SK-N-SH treated with all-trans-retinoic acid at 6 μM for 48 hours (cell line): Measurements from ENCODE around the gene MAPKAPK5.

Experiments
- ATAC-seq: fragments of 200-7000 bp; cut with Tn5 transposase; 3 replicates; pipeline ENCODE4 v1.9.1; 2020; ENCODE audit warnings: mild to moderate bottlenecking, moderate library complexity
- ARNTL ChIP-seq: fragments of 450-650 bp; formaldehyde crosslinking; IDR thresholded peaks from 2 replicates; pipeline ENCODE4 v1.5.0; 2020; ENCODE audit warnings: low read depth, mild to moderate bottlenecking, moderate library complexity, borderline replicate concordance
- BACH2 ChIP-seq: fragments of 250-450 bp; sonication (Bioruptor Pico); IDR thresholded peaks from 2 replicates; pipeline ENCODE4 v1.9.0; 2021; ENCODE audit warnings: mild to moderate bottlenecking, borderline replicate concordance
- CREB5 ChIP-seq: fragments of 250-450 bp; sonication (Bioruptor Pico); IDR thresholded peaks from 2 replicates; pipeline ENCODE4 v1.5.1; 2020; ENCODE audit warnings: low read depth, mild to moderate bottlenecking, moderate library complexity
- CSDC2 ChIP-seq: fragments of 250-450 bp; sonication (Bioruptor Pico); IDR thresholded peaks from 2 replicates; pipeline ENCODE4 v1.5.0; 2020; ENCODE audit warnings: mild to moderate bottlenecking, moderate library complexity
- CSRNP3 ChIP-seq: fragments of 250-450 bp; sonication (Bioruptor Pico); IDR thresholded peaks from 2 replicates; pipeline ENCODE4 v1.5.1; 2021; ENCODE audit warnings: mild to moderate bottlenecking, moderate library complexity
- ESRRG ChIP-seq: fragments of 250-450 bp; sonication (Bioruptor Pico); IDR thresholded peaks from 2 replicates; pipeline ENCODE4 v1.6.1; 2021; ENCODE audit warnings: mild to moderate bottlenecking
- GLIS3 ChIP-seq: fragments of 250-450 bp; sonication (Bioruptor Pico); IDR thresholded peaks from 2 replicates; pipeline ENCODE4 v1.5.0; 2020; ENCODE audit warnings: mild to moderate bottlenecking, moderate library complexity
- POU6F1 ChIP-seq: fragments of 250-450 bp; sonication (Bioruptor Pico); IDR thresholded peaks from 2 replicates; pipeline ENCODE4 v1.8.0; 2021; ENCODE audit warnings: low read depth, mild to moderate bottlenecking, moderate library complexity, borderline replicate concordance
- PPARA ChIP-seq: fragments of 250-450 bp; sonication (Bioruptor Pico); IDR thresholded peaks from 2 replicates; pipeline ENCODE4 v1.5.0; 2020; ENCODE audit warnings: mild to moderate bottlenecking, borderline replicate concordance
- RARB ChIP-seq: fragments of 250-450 bp; sonication (Bioruptor Pico); IDR thresholded peaks from 2 replicates; pipeline ENCODE4 v1.8.0; 2021; ENCODE audit warnings: mild to moderate bottlenecking, moderate library complexity
- SNAI2 ChIP-seq: fragments of 250-450 bp; sonication (Bioruptor Pico); IDR thresholded peaks from 2 replicates; pipeline ENCODE4 v1.5.0; 2020; ENCODE audit warnings: mild to moderate bottlenecking, moderate library complexity
- TCF4 ChIP-seq: fragments of 250-450 bp; sonication (Bioruptor Pico); IDR thresholded peaks from 2 replicates; pipeline ENCODE4 v1.8.0; 2021; ENCODE audit warnings: mild to moderate bottlenecking, moderate library complexity, borderline replicate concordance
- TOX ChIP-seq: fragments of 250-450 bp; sonication (Bioruptor Pico); IDR thresholded peaks from 2 replicates; pipeline ENCODE4 v1.8.0; 2021; ENCODE audit warnings: mild to moderate bottlenecking, moderate library complexity, borderline replicate concordance
- ZC3H10 ChIP-seq: fragments of 250-450 bp; sonication (Bioruptor Pico); IDR thresholded peaks from 2 replicates; pipeline ENCODE4 v1.5.1; 2021; ENCODE audit warnings: mild to moderate bottlenecking, moderate library complexity
- ZFP3 ChIP-seq: fragments of 250-450 bp; sonication (Bioruptor Pico); IDR thresholded peaks from 2 replicates; pipeline ENCODE4 v1.5.0; 2020; ENCODE audit warnings: mild to moderate bottlenecking, moderate library complexity
- ZFP30 ChIP-seq: fragments of 450-650 bp; formaldehyde crosslinking; IDR thresholded peaks from 2 replicates; pipeline ENCODE4 v1.5.0; 2022; ENCODE audit warnings: mild to moderate bottlenecking, moderate library complexity
- ZNF565 ChIP-seq: fragments of 450-650 bp; formaldehyde crosslinking; conservative IDR thresholded peaks from 2 replicates; pipeline ENCODE4 v1.5.0; 2020; ENCODE audit warnings: low read depth, mild to moderate bottlenecking, moderate library complexity
- ZNF70 ChIP-seq: fragments of 450-650 bp; formaldehyde crosslinking; IDR thresholded peaks from 2 replicates; pipeline ENCODE4 v1.5.0; 2020; ENCODE audit warnings: mild to moderate bottlenecking, moderate library complexity
- ZNF8 ChIP-seq: fragments of 450-650 bp; formaldehyde crosslinking; IDR thresholded peaks from 2 replicates; pipeline ENCODE4 v1.5.0; 2020; ENCODE audit warnings: mild to moderate bottlenecking, moderate library complexity
- TF ChIP-seq, protein P1 (sequence below): fragments of 250-450 bp; sonication (Bioruptor Pico); IDR thresholded peaks from 2 replicates; pipeline ENCODE4 v1.5.0; 2020; ENCODE audit warnings: mild to moderate bottlenecking, moderate library complexity
- TF ChIP-seq, protein P2 (sequence below): fragments of 250-450 bp; sonication (Bioruptor Pico); IDR thresholded peaks from 2 replicates; pipeline ENCODE4 v1.8.0; 2020; ENCODE audit warnings: mild to moderate bottlenecking, moderate library complexity, borderline replicate concordance

MAPKAPK5 gene

DNA sequence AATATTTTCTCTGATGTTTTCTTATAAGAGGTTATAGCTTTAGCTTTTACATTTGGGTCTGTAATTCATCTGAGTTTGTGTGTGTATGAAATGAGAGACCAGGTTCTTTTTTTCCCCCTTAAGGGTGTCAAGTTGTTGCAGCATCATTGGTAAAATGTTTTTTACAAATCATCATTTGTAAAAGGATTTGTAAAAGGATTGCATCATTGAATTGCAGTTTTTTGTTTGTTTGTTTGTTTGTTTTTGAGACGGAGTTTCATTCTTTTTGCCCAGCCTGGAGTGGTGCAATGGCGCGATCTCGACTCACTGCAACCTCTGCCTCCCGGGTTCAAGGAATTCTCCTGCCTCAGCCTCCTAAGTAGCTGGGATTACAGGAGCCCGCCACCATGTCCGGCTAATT lies 31.1 kb downstream of the MAPKAPK5 start:
- ATAC-seq, result no peak
- TF ChIP-seq ESRRG (CRISPR knock-in tag) (no peak), ZFP3 (CRISPR knock-in tag) (no peak), RARB (CRISPR knock-in tag) (no peak), PPARA (CRISPR knock-in tag) (no peak)

DNA sequence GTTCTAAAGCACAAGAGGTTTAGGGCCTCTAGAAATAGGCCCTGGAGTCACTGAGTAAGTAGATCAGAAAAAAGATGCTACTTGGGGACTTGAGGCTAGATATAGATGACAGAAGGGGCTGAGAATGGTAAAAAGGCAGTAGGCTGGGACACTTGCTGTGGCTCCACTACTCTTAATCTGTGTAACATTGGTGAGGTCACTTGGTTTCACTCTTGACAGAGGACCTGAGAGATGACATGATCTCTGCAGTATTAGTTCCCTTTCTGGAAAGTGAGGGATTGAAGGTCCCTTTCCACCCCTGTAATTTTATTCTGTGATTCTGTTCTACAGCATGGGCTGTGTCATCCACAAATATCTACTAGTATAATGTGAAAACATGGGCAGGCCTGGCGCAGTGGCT lies 39.7 kb downstream of the MAPKAPK5 start:
- no peak for ATAC-seq

More for the DNA sequence above, 39.7 kb downstream of the MAPKAPK5 start:
- no peak for TF ChIP-seq ZFP3 (CRISPR knock-in tag)
- TF ChIP-seq TCF4 (CRISPR knock-in tag), result no peak
- no peak for TF ChIP-seq ZNF70
- no peak for TF ChIP-seq CREB5
- TF ChIP-seq ZNF8, result no peak
- TF ChIP-seq, protein P1, sequence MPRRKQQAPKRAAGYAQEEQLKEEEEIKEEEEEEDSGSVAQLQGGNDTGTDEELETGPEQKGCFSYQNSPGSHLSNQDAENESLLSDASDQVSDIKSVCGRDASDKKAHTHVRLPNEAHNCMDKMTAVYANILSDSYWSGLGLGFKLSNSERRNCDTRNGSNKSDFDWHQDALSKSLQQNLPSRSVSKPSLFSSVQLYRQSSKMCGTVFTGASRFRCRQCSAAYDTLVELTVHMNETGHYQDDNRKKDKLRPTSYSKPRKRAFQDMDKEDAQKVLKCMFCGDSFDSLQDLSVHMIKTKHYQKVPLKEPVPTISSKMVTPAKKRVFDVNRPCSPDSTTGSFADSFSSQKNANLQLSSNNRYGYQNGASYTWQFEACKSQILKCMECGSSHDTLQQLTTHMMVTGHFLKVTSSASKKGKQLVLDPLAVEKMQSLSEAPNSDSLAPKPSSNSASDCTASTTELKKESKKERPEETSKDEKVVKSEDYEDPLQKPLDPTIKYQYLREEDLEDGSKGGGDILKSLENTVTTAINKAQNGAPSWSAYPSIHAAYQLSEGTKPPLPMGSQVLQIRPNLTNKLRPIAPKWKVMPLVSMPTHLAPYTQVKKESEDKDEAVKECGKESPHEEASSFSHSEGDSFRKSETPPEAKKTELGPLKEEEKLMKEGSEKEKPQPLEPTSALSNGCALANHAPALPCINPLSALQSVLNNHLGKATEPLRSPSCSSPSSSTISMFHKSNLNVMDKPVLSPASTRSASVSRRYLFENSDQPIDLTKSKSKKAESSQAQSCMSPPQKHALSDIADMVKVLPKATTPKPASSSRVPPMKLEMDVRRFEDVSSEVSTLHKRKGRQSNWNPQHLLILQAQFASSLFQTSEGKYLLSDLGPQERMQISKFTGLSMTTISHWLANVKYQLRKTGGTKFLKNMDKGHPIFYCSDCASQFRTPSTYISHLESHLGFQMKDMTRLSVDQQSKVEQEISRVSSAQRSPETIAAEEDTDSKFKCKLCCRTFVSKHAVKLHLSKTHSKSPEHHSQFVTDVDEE (CRISPR knock-in tag), result no peak
- TF ChIP-seq CSRNP3 (CRISPR knock-in tag), result no peak
- TF ChIP-seq, protein P2, sequence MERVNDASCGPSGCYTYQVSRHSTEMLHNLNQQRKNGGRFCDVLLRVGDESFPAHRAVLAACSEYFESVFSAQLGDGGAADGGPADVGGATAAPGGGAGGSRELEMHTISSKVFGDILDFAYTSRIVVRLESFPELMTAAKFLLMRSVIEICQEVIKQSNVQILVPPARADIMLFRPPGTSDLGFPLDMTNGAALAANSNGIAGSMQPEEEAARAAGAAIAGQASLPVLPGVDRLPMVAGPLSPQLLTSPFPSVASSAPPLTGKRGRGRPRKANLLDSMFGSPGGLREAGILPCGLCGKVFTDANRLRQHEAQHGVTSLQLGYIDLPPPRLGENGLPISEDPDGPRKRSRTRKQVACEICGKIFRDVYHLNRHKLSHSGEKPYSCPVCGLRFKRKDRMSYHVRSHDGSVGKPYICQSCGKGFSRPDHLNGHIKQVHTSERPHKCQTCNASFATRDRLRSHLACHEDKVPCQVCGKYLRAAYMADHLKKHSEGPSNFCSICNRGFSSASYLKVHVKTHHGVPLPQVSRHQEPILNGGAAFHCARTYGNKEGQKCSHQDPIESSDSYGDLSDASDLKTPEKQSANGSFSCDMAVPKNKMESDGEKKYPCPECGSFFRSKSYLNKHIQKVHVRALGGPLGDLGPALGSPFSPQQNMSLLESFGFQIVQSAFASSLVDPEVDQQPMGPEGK (CRISPR knock-in tag), result no peak
- TF ChIP-seq POU6F1, result no peak
- TF ChIP-seq CSDC2, result no peak
- no peak for TF ChIP-seq ZFP30 (CRISPR knock-in tag)
- TF ChIP-seq ARNTL (CRISPR knock-in tag), result no peak
- no peak for TF ChIP-seq ZNF565
- TF ChIP-seq PPARA (CRISPR knock-in tag), result no peak
- TF ChIP-seq BACH2 (CRISPR knock-in tag), result no peak
- no peak for TF ChIP-seq ESRRG (CRISPR knock-in tag)
- no peak for TF ChIP-seq TOX (CRISPR knock-in tag)
- no peak for TF ChIP-seq ZC3H10 (CRISPR knock-in tag)
- TF ChIP-seq SNAI2 (CRISPR knock-in tag), result no peak
- no peak for TF ChIP-seq GLIS3
